Suppressor macrophage (primary cell): ENCODE data around the gene TBC1D30.
"Not testable (repeated sequence)": the region's sequence is repeated elsewhere in the genome, so short reads cannot be mapped to it uniquely, and the experiment has no call there.

ENCODE experiments used
- DNase-seq, 4 experiments: peaks; one replicate each; pipeline ENCODE4 v3.0.0-alpha.2; 2020 to 2022
- total RNA-seq, 17 experiments: gene quantifications; one replicate each; lab custom pipeline; 2026; ENCODE audit warnings: mixed read lengths in 6 of 17, inconsistent platforms in 3 of 17; lab: John Stamatoyannopoulos, UW

The TBC1D30 gene, protein sequence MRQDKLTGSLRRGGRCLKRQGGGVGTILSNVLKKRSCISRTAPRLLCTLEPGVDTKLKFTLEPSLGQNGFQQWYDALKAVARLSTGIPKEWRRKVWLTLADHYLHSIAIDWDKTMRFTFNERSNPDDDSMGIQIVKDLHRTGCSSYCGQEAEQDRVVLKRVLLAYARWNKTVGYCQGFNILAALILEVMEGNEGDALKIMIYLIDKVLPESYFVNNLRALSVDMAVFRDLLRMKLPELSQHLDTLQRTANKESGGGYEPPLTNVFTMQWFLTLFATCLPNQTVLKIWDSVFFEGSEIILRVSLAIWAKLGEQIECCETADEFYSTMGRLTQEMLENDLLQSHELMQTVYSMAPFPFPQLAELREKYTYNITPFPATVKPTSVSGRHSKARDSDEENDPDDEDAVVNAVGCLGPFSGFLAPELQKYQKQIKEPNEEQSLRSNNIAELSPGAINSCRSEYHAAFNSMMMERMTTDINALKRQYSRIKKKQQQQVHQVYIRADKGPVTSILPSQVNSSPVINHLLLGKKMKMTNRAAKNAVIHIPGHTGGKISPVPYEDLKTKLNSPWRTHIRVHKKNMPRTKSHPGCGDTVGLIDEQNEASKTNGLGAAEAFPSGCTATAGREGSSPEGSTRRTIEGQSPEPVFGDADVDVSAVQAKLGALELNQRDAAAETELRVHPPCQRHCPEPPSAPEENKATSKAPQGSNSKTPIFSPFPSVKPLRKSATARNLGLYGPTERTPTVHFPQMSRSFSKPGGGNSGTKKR
- 1.0 to 6.2 (median 2.0) reads per million in 17 experiments for total RNA-seq

DNA sequence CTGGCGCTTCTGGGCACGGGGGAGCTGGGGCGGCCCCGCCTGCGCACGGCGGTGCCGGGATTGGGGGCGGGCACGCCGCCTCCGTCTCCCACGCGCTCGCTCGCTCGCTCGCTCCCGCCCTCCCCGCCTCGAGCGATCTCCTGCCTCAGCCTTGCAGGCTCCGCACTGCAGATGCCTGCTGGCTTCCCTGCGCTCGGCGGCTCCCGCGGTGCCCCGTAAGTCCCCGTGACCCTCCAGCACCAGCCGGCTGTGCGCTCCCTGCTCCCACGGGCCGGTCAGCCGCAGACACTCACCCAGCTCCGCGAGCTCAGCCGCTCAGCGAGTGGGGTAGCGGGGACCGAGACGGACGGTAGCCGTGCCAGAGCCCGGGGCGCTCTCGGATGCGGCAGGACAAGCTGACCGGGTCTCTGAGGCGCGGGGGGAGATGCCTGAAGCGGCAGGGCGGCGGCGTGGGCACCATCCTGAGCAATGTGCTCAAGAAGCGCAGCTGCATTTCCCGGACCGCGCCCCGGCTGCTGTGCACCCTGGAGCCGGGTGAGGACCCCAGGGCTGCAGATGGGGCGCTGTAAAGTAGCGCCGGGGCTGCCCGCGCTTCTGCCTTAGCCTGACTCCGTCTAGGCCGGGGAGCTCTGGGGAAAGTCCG, at the start of gene TBC1D30:
TBC1D30 (plus strand) TSS at position 148 of the 643 bp plus-strand sequence; CDS start at position 381, 233 bp downstream.
- peak in 3 of 4 experiments; percentile 14 to 42 (median 16) for DNase-seq

DNA sequence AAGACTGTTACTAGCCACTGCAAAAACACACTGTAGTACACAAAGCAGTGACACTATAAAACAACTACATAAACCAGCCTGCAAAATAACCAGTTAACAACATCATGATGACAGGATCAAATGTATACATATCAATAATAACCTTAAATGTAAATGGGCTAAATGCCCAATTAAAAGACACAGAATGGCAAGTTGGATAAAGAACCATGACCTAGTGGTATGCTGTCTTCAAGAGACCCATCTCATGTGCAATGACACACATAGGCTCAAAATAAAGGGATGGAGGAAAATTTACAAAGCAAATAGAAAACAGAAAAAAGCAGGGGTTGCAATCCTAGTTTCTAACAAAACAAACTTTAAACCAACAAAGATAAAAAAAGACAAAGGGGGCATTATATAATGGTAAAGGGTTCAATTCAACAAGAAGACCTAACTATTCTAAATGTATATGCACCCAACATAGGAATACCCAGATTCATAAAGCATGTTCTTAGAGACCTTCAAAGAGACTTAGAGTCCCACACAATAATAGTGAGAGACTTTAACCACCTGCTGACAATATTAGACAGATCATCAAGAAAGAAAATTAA, 49.2 kb upstream of the TBC1D30 start:
- not testable (repeated sequence) for DNase-seq

DNA sequence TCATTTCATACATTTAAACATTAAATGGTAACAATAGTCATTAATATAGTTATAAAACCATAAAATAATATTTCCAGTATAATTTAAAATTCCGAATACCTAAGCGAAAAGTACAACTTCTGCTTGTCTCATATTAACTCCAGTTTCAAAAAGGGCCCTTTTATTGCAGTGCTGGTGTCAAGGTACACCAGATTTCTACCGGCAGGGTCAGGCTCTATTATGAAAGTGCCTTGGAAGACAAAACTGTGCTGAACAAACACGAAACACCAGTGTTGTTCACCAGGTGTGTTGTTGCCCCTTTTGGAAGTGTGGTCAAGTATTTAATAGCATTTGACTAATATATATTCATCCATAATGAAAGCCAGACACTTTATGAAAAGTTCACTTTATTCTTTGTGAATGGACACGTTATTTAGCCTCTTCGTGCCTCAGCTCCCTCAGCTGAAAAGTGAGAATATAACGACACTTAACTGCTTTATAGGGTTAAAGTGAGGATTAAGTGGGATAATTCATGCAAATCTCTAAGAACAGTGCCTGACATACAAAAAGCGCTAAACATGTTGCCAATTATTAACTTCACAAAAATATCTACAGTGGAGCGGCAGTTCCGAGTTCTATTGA, 45.0 kb upstream of the TBC1D30 start:
- no peak for DNase-seq

DNA sequence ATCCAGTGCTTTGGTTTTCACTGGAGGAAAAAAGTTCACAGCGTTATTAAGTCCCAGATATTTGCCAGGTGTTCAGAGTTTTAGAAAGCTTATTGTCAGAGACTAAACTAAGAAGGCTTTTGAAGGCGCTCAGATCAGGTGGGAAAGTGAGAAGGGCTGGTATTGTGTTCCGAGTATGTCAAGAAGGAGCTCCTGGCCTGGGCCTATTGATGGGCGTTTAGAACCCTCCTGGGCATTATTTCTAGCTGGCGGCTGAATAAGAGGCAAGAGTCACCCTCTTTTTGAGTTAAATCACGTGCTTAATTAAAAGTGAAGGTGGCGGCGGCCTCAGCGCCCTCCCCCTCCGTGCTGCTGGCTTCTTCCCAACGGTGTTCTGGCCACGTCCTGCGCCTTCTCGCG, 44.3 kb upstream of the TBC1D30 start:
- DNase-seq = no peak

DNA sequence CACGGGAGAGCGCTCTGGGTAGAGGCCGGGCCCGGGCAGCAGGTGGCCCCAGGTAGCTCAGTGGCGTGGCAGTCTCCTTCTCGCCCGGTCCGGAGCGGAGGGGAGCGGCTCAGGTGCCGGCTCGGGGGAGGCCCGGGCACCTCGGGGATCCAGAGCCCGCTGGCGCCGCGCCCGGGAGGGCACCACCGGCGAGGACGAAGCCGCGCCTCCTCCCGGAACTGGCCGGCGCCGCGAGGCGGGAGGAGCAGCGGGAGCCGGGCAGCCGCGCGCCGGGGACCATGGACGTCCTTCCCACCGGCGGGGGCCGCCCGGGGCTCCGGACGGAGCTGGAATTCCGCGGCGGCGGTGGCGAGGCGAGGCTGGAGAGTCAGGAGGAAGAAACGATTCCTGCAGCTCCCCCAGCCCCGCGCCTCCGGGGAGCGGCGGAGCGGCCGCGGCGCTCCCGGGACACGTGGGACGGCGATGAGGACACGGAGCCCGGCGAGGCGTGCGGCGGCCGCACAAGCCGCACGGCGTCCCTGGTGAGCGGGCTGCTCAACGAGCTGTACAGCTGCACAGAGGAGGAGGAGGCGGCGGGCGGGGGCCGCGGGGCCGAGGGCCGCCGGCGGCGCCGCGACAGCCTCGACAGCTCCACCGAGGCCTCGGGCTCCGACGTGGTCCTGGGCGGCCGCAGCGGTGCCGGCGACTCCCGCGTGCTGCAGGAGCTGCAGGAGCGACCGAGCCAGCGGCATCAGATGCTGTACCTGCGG, 43.7 kb upstream of the TBC1D30 start:
- DNase-seq = peak; percentile 47 to 81 (median 62)

DNA sequence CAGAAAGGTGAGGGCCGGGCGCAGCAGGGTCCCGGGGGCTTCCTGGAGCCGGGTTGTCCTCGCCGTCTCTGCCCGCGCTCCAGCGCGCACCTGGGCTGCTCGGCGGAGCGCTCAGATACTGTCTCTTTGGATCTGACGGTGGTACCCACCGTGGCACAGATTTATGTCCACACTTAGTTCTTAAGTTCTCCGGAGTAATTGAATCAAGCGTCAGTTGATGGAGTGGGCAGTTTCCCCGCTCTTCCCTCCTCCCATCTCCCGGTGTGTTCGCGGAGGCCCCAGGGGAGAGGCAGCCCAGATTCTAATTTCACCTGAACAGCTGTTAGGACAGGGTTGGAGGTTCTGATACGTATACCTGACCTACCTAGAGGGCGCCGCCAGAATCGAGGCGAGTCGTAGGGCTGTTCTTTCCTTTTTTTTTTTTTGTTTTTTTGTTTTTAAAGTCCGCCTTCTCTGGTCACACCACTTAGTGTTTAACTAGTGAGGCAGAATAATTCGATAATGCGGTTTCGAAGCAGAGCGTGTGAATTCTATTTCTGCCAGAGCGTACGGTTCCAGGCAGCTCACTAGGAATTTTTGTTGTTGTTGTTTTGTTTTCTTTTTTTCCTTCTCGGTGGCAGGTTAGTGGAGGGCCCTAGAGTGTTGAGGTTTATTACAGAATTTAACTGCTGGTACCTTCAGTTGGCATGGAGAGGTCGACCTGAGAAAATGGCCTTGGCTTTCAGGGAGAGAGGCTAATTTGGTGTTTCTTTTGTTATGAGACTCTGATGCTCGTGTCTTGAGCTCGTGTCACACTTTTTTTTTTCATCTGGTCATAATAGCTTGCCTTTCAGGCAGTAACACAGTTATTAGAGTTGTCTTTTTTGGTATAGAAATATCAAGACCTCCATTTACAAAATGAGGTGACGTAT, 42.9 kb upstream of the TBC1D30 start:
- peak in 2 of 4 experiments; percentile 8 to 18 for DNase-seq

DNA sequence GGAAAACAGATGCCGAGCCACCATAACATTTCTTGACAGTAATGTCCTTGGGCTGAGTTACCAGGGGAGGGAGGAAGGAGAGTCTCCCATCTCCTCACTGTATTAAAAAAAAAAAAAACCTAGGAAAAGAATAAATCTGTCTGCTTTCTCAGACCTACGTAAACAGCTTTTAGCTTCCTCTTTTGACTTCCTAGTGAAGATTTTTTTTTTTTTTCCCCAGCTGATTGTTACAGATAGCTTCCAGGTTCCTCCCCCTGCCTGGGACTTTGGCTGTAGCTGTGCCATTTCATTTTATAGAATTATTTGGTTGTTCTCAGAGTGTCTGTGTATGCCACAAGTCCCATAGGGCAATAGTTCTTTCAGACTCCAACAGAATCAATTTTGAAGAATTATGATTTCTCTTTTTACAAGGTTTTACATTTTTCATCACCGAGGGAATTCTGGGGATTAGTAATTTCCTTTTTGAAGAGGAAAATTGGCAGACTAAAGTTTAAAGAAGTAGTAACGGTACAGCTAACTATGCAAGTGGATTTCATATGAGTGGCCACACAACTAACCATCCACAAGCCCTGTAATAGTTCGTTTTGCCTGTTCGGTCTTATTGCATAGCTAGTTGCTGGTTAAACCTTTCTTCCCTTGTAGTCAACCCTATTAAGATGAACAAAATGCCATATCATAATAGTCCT, 42.1 kb upstream of the TBC1D30 start:
- DNase-seq = peak; percentile 54 to 89 (median 78)

DNA sequence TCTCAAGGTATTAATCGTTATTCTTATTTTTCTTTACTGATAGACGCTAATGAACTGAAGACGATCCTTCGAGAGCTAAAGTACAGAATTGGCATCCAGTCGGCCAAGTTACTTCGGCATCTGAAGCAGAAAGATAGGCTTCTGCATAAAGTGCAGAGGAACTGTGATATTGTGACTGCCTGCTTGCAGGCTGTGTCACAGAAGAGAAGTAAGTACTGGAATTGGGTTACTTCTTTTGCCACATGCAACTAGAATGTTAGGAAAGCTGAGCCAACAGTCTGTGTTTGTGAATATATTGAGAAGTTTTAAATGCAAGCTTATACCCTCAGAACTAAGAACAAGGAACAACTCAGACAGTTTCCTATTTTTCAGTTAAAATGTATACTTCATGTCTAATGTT, 38.6 kb upstream of the TBC1D30 start:
- DNase-seq = peak in 3 of 4 experiments; percentile 16 to 54 (median 46)

DNA sequence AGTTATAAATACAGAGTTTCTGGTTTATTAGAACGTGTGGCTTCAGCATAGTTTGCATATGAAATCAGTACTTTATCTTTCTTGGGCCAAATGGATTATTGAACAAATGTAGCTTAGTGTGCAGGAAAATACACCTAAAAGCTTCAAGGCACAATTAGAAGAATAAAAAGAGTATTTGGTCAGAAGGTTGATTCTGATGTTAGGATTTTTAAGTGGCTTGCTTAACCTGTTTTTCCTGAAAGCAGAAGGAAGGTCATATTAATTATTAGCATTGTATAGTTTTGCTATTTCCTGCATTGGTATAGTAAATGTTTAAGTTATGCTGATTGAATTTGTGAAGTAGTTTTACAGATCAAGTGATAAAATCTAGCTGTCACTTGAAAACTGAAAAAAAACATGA, 34.3 kb upstream of the TBC1D30 start:
- DNase-seq = no peak

DNA sequence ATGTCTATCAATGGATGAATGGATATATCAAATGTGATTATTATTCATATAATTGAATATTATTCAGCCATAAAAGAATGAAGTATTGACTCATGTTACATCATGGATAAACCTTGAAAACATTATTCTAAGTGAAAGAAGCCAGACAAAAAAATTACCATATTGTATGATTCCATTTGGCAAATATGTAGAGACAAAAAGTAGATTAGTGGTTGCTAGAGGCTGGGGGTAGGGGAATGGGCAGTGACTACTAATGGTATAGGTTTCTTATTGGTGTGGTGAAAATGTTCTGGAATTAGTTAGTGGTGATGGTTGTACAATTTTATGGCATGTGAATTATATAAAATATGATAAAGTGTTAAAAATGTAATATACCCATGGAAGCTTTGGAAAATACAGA, 33.4 kb upstream of the TBC1D30 start:
- DNase-seq = no peak

DNA sequence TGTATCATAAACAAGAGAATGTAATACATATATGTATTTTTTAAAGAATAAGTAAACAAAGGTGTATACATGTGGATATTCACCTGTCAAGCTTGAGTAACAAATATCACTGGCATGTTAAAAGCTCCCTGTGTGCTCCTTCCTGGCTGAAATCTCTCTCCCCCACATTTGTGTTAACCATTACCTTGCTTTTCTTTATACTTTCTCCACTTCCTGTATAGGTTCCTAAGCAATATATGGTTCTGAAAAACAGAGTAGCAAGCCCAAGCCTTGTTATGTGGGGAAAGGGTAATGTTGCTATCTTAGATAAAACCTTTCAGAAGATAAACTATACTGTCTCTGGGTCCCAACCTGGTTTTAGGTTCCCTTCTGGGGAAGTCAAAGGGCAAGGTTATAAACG, 32.3 kb upstream of the TBC1D30 start:
- no peak for DNase-seq

DNA sequence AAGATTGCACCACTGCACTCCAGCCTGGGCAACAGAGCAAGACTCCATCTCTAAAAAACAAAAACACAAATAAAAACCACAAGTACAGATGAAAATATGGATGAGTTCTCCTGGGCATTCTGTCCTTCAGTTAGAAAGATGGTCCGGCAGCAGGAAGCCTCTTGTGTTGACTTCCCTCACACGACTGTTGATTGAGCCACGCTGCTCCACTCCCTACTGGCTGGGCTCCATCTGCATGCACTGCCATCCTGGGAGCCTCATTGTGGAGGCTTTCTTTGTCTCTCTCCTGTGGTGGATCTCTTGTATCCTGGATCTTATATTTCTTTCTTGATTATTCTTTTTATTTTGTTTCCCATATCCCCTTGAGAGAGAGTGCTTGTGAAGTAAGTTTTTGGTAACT, 30.8 kb upstream of the TBC1D30 start:
- no peak for DNase-seq

DNA sequence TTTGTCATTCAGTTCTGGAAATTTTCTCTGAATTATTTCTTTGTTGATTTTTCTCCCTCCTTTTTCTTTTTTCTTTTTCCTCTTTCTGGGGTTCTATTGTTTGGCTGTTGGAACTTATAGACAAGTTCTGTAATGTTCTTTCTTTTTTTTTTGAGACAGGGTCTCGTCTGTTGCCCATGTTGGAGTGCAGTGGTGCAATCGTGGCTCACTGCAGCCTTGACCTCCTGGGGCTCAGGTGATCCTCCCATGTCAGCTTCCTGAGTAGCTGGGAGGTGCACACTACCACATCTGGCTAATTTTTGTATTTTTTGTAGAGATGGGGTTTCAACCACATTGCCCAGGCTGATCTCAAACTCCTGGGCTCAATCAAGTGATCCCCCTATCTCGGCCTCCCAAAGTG, 30.1 kb upstream of the TBC1D30 start:
- DNase-seq = no peak

DNA sequence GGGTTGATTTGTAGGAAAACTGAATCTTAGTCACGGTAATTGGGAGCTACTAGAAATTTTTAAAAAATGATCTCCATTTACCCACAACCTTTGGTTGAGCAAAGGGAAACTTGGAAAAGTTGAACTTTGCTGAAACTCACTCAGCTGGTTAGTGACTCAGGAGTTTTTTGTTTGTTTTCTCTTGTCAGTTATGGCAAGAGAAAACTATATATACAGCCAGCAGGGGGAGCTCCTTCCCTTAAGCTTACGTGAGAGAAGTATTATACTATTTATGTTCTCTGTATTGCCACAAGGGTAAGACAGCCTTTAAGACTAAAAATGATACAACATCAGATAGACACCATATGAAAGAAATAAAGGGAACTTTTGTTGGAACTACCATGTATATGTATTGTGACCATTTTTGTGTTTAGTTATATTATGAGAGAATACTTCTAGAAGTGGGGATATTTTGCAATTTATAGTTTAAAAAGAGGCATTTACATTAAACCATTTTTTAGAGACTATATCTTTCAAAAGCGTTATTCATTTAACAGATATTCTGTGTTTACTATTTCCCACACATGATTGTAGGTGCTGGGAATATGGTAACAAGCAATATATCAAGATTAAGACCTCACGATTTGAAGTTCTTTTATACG, 28.1 kb upstream of the TBC1D30 start:
- peak; percentile 91 to 96 (median 95) for DNase-seq

DNA sequence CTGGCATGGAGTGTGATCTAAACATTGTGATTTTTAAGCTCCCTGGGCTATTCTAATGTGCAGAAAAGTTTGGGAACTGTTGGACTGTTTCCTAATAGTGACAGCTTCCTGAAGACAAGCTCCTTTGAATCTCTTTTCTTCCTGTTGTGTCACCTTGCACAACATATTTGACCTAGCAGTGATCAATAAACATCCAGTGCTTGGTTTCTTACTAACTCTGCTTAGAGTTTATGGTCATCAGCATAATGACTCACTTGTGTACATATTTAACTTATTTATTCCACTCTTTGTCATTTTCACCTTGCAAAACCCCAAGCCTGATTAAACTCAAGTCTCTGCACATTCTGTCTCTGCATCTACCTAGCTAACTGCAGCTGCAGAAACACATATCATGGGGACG, 27.3 kb upstream of the TBC1D30 start:
- no peak for DNase-seq

DNA sequence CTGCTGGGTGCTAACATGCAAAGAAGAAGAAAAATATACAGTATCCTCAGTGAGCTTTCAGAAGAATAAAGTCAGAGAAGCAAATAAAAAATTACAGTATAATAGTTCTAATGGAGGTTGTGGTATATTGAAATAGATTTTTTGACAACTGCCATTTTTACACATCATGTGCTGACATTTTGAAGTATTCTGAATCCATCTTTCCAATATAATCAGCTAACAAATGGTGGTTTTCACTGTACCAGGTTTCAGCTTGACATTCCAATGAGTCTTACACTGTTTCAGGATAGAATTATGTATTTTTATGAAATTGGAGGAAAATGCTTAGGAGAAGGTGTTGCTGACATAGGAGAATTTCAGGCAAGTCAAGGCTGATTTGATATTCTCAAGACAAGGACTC, 26.3 kb upstream of the TBC1D30 start:
- DNase-seq = no peak

DNA sequence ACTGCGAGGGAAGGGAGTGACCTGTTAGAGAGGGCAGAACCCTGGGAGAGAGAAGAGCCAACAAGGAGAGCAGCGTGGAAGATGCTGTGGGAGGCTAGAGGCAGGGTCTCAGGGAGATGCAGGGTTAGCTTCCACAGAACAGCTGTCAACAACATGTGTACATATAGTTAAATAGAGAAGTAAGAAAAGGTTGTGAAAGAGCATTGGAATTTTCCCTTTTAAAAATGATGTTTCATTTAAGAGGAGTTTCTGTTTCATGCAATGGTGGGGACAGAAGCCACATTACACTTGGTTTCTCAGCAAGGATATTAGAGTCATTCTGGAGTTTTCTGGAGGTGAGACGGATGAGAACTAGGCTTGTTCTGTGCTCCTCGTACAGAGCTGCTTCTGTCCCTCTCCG, 23.8 kb upstream of the TBC1D30 start:
- DNase-seq = peak in 3 of 4 experiments; percentile 24 to 72 (median 66)

DNA sequence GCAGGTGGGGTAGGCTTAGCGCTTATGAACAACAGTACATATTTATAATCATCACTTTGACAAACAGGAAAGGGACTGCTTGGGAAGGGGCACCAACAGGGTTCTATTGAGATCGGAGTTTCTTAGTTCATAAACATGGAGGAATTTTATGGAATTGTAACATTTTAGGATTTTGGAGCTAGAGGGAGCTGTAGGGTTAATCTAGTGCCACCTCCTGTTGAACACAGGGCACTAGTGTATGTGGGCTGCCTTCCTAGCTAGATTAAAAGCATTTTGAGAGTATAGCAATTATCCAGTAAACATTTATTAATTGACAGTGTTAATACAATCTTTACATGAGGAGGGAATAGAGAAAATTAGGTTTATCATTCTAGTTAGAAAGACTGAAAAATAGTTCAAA, 23.1 kb upstream of the TBC1D30 start:
- DNase-seq = no peak

DNA sequence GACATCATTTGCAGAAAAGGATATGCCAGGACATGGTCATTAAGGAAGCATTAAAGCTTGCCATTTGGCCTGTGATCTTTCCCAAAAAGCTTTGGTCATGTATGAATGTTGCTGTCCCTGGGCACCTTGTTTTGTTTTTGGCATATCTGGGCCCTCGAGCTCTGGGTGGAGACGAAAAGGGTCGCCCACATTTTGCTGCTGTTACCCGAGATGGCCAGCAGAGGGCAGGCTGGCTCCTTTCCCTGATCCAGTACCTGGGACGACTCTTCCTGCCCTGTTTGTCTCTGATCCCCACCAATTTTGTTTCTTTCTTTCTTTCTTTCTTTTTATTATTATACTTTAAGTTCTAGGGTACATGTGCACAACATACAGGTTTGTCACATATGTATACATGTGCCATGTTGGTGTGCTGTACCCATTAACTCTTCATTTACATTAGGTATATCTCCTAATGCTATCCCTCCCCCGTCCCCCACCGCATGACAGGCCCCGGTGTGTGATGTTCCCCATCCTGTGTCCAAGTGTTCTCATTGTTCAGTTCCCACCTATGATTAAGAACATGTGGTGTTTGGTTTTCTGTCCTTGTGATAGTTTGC, 22.2 kb upstream of the TBC1D30 start:
- peak; percentile 60 to 72 (median 64) for DNase-seq
